GM21576 (cell line): ENCODE results near the gene CPZ.

Source experiments
- ATAC-seq: cut with Tn5 transposase; IDR thresholded peaks from one replicate; pipeline ENCODE4 v1.9.1; 2021; ENCODE audit warnings: mild to moderate bottlenecking, moderate library complexity; ENCODE audit not compliant: unreplicated experiment

CPZ gene

DNA sequence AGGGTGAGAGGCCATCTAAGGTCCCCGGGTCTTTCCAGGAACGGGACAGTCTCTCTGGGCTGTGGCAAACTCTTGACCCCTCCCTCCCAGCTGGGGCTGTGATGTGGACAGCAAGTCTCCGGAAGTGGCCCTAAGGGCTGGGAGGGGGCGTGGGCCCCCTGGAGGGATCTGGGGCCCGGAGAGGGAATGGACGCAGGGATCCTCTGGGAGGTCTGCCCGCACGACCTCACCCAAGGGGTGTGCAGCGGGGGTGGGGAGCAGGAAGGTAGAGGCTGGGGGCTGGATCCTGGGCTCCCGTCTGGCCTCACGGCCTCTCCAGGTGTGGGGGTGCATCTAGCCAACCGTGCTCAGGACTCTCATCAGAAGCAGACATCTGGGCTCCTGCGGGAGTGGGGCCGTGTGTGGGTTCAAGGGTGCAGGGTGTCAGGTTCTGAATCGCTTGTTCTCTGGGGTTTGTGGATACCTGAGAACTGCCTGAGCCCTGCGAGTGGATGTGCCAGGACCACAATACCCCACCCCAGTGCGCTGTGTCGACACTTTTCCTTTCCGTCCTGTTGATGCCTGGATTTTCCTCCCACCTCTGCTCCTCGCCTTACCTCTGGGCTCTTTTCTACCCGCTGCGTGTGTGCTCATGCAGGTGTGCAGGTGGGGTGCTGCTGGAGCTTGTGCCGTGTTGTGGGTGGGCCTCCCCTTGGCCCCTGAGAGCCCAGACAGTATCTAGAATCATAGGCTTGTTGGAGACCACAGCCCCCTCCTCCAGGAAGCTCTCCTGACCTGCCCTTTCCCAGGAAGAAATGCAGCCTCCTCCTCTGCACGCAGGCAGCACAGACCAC is 915 bp downstream of the CPZ start:
- no peak for ATAC-seq

DNA sequence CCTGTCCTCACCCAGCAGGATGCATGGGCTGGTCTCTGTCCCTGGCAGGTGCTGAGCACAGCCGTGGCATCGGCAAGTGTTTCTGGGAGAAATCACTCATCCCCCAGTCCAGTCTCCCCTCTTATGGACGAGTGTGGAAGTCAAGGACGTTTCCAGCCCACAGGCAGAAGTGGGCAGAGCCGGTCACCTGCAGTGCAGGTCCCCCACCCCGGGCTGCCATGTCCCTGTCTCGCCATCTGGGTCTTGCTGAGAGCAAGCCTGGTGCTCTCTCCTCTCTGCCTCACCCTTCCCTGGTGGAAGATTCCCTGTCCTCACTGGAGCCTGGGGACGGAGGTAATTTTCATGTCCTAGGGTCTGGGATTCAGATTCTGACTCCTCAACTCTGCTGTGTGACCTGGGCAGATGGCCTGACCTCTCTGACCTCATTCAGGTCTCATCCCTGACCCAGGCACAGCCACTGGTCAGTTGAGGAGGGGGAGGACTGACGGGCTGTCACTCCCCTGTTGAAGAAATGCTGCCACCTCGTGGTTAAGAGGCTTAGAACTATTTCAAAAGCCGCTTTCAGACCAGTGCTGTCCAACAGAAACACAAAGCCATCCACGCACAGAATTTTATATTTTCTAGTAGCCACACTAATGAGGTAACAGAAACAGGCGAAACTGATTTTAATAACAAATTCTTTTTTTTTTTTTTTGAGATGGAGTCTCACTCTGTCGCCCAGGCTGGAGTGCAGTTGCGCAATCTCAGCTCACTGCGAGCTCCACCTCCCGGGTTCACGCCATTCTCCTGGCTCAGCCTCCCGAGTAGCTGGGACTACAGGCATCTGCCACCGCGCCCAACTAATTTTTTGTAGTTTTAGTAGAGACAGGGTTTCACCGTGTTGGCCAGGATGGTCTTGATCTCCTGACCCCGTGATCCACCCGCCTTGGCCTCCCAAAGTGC is 1.8 kb downstream of the CPZ start:
- ATAC-seq = no peak

DNA sequence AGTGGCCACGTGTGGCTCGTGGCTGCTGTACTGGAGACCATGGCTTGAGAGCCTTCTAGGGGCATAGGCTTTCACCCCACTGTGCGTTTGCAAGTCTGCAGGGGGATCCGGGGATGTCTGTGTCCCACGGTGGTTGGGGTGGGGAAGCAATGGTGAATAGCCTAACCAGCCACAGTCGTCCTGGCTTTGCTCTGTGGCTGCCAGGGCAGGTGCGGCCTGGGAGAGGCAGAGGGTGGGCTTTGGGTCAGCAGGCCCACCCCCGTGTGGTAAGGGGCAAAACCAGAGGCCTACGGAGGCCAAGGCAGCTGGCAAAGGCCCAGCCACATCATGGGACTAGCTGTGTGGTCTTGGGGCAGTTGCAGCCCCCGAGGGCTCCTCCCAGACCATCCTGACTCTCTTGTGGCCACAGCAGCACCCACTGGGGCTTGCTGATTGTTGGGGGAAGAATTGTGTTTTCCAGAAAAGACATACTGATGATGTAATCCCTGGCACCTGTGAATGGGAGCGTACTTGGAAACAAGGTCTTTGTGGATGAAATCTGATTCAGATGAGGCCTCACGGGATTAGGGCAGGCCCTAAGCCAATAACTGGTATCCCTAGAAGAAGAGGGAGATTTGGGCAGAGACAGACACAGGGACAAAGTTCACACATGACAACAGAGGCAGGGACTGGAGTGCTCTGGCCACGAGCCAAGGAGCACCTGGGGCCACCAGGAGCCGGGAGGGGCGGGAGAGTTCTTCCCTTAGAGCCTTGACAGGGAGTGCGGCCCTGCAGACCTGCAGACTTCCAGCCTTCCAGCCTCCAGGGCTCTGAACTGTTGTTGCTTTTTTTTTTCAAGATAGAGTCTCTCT is 2.9 kb downstream of the CPZ start:
- ATAC-seq = no peak

DNA sequence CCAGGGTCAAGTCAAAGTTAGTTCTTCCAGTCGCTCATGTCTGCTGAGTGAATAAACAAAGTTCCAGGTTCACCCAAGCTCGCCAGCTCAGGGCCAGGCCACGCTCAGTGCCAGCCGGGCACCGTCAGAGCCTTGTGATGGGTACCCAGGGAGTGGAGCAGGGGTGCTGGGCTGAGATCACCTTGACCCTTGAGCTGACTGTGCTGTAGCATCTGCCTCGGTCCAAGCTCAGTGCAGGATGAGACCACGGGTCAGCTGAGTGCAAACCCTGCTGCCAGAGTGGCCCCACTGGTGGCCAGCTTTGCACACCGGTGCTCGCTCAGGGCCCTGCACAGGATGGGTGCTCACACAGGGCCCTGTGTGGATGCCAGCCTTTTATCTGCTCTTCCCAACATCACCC is 4.3 kb downstream of the CPZ start:
- no peak for ATAC-seq

DNA sequence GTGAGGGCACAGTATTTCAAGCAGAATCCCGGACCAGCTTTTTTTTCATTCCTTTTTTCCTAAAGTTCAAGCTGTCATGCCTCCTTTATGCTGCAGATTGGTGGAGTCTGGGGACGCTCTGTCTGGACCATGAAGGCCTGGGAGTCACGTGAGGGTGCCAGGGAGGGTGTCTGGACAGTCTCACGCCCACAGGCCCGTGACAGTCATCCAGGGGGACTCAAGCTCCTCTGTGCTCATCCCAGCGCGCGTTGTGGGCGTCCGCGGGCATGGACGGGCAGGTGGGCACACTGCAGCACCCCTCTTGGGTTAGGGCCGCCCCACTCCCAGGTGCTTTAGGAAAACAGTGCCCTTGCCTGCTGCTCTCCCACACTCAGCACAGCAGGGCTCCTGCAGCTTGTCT is 4.8 kb downstream of the CPZ start:
- no peak for ATAC-seq

DNA sequence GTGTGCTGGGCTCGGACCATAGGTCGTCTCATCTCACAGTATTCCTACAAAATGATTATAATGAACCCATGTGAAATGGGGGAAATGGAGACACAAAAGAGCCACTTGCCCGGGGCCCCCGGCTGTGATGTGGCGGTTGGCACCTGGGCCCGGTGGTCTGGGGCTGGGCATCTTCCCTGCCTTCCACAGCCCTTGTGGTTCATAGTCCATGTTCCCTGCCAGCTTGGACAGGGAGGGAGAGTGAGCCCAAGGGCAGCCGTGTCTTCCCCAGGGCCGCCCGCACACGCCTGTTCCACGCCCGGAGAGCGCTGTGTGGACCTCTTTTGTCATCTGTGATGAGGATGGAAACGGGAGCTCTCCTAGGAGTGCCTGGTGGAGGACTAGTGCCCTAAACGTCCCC is 5.2 kb downstream of the CPZ start:
- ATAC-seq = no peak

DNA sequence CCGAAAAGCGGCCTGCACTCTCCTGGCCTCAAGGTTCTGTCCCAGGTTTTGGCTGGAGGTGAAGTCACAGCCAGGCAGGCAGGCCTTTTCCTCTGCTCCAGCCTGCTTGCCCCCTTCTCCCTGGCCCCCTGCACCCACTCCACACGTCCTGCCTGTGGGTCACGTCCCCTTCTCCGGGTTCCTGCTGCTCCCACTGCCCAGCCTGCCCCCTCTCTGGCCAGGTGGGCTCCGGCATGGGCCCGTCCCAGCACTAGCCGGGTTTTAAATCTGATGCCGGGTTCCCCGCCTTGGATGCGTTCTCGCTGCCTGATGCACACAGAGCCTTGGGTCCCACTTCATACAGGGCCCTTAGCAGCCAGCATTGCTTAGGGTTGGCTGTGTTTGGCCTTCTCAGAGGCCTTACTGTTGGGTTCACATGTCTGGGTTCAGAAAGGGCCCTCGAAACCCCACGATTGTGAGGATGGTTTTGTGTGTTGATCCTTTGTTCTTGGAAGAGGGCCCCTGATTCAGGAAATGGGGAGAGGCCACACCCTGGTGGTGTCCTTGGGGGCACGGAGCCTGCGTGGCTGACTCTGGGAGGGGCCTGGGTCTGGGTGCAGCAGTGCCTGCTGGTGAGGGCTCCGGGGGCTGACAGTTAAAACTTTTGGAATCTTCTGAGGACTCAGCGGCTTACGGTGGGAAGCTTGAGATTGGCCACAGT is 6.0 kb downstream of the CPZ start:
- ATAC-seq = no peak

DNA sequence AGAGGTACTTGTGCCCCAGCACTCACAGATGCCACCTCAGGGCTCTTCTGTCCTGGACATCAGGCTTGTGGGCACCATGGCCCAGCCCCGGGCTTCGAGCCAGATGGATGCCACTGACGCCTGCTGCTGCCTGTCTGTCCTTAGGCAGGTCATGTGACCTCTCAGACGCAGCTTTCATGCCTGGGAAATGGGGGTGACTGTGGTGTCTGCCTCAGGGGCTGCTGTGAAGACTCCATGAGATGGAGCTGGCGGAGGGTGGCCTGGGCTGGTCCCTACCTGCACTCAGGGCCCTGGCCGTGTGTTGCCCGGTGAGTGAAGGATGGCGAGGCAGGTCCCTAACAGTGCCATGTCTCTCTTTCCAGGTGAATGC is 6.5 kb downstream of the CPZ start:
- no peak for ATAC-seq

DNA sequence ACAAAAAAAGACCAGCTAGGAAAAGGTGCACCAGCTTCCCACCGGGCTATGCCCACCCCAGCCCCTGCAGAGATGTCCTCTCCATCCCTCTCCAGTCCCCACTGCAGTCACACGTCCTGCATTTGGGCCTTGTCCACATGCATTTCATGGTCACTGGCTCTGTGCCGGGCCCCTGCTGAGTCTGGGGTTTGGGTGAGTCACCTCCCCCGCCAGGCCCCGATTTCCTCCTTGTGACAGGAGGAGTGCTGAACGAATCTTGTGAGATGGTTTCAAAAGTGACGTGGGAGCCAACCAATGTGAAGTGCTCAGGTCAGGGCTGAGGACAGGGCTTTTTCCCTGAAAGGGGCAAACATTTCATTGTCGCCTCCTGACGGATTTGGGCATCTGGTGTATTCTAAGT is 7.1 kb downstream of the CPZ start:
- no peak for ATAC-seq

DNA sequence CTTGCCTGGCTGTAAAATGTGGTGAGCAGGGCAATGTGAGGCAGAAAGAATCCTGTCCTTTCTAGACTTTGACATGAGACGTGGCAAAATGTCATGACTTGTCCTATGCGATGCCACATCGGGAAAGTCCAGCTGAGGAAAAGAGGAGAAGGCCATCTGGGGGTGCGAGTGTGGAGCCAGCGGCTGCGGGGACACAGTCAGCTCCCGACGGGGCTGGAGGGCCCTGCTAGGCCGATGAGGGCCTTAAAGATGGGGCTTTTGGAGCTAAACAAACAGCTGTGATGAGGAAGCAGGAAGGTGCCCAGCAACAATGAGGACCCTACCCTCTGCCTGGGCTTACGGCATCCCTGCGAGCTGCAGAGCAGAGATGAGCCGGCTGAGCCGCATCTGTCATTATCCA is 7.7 kb downstream of the CPZ start:
- ATAC-seq = no peak

DNA sequence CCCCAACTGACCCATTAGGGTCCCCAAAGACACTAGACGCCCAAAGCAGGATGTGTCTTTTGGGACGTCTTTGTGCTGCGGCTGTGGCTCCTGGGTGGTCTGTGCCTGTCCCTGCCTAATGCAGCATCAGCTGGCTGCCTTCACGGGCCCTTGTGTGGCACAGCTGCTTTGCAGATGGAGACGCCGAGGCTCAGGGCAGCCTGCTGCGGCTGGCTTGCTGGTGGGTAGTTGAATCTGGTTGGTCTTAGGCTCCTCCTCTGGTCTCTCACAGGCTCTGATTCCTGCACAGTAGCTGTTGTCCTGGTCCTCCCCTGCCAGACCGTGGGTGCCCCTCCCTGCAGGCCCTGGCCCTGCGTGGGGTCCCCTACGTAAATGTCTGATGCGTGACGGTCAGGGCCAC is 8.1 kb downstream of the CPZ start:
- no peak for ATAC-seq

DNA sequence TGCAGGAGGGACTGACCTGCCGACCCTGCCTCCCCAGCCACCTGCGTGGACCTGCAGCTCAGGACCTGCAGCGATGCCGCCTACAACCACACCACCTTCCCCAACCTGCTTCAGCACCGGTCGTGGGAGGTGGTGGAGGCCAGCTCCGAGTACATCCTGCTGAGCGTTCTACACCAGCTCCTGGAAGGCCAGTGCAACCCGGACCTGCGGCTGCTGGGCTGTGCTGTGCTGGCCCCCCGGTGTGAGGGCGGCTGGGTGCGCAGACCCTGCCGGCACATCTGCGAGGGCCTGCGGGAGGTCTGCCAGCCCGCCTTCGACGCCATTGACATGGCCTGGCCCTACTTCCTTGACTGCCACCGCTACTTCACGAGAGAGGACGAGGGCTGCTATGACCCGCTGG is 8.5 kb downstream of the CPZ start:
- ATAC-seq = no peak

DNA sequence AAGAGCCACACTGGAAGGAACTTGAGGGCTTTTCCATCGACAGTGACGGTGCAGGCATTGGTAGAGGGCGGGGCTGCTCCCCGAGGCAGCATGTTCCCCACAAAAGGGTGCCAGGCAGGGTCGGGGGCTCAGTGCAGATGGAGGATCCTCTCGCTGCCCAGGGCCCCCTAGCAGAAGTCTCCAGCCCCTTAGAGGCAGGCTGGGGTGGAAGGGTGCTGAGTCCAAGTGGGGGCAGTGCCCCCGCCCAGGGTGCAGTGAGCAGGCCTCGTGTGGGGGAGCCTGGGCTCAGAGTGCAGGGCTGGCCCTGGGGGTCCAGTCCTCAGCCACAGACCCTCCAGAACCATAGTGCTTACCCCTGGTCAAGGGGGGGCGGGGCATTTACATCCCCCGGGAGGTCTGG is 9.0 kb downstream of the CPZ start:
- ATAC-seq = no peak

DNA sequence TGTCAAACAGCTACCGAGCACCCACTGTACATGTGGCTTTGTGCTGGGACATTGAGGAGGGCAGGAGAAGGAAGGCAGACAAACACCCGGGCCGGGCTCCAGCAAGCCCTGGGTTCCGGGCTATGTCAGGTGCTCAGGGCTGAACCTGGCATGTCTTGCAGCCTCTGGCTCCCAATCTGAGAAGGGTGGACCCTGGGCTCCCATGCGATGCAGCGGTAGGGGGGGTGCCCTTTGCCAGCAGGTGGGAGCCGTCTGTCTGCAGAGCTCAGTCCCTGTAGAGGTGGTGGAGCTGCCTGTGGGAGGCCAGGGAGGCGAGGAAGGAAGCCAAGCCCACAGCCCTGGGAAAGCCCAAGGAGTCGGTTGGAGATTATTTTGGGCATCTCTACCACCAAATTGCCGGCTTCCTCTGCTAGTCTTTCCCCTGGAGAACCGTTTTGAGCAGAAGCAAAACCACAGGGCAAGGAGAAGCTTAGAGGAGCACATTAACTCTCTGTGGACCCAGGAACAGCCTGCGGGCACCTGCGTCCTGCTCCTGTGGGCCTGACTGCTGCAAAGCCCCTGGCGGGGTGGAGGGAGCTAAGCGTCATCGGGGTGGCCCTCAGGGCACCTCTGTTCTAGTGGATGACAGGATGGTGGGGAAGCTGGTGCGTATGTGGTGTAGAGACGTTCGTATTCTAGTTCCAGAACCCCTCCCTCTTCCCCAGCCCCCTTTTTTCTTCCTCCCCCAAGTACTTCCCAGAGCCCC is 10.3 kb downstream of the CPZ start:
- ATAC-seq = no peak

DNA sequence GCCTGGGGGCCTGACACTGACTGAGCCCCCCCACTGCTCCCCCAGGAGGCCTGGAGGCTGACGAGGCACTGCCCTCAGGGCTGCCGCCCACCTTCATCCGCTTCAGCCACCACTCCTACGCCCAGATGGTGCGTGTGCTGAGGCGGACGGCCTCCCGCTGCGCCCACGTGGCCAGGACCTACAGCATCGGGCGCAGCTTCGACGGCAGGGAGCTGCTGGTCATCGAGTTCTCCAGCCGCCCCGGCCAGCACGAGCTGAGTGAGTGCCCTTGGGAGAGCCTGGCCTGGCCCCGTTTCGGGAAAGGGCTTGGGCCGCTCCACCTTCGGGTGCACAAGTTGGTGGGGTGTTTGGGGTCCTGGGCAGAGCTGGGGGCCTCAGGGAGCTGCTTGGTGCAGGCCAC is 11.4 kb downstream of the CPZ start:
- no peak for ATAC-seq

DNA sequence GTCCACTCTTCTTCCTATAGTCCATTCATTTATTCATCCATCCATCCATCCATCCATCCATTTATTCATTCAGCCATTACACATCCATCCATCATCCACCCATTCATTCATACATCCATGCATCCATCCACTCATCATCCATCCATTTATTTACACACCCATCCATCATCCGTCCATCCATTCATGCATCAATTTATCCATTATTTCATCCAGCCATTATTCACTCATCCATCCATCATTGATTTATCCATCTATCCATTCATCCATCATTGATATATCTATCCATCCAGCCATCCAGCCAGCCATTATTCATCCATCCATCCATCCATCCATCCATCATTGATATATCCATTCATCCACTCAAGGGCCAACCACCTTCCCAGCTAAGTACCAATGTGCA is 12.7 kb downstream of the CPZ start:
- no peak for ATAC-seq

DNA sequence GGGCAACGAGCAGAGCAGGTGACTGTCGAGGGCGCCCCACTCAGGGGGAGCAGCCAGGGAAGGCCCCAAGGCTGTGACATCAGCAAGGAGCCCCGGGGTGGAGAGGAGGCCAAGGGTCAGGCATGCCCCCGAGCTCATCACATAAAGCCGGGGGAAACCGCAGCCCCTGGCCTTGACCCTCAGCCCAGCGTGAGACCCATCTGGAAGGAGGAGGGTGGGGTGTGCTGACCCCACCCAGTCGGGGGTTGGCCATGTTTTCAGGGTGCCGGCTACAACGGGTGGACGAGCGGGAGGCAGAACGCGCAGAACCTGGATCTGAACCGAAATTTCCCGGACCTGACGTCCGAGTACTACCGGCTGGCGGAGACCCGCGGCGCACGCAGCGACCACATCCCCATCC is 13.9 kb downstream of the CPZ start:
- no peak for ATAC-seq

DNA sequence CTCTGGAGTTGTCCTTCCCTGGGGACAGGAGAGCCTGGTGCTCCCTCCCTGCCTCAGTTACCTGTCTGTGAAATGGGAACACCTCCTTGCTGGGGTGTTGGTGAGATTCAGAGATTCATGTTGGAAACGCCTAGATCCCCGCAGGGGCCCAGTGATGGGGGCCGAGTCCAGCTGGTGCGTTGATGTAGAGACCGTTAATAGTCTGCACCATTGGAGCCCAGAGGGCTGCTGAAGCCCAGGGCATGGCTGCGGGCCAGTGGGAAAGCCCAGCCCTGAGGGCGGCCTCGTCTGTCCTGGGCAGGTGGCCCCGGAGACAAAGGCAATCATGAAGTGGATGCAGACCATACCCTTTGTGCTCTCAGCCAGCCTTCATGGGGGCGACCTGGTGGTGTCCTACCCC is 14.4 kb downstream of the CPZ start:
- ATAC-seq = no peak

DNA sequence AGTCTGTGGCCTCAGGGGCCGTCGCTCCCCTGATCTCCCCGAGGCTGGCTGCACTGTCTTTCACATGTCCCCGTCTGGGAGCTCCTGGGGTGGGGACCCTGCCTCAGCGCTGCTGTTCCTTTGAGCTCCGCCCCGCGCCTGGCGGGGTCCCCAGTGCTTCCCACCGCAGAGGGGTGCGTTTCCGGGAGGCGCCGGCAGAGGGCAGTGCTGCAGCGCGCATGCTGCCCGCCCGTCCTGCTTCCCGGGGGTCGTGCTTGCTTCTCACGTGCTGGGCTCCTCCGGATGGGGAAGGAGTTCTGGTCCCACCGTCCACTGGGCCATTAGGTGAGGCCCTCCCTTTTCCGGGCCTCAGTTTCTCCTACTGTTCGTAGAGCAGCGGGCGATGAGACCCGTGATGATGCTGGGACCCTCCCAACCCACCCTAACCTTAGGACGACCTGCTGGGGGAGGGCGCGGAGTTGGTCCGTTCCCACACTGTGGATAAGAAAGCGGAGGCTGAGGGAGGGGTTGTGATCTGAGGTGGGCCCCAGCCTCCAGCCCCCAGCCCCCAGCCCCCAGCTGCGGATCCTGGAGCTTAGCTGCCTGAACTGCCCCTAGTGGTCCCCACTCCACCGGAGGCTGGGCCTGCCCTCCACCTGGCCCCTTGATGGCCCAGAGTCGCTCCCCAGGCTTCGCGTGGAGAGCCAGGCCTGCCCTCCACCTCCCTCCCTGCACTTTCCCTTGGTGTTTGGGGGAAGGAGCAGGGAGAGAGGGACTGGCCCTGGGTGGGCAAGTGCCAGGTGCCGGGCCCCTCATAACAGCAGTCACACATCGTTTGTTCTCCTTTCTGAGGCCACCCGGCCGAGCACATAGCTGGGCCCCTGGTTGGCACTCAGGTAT is 15.3 kb downstream of the CPZ start:
- ATAC-seq = no peak
